Suppressor macrophage treated with lipopolysaccharide for 4 hours (primary cell): ENCODE results near the gene VPS26B.
"Not testable (repeated sequence)": the region's sequence is repeated elsewhere in the genome, so short reads cannot be mapped to it uniquely, and the experiment has no call there.

Experiments
- DNase-seq: peaks from one replicate; pipeline ENCODE4 v3.0.0-alpha.2; 2020

VPS26B gene

GRCh38 chr11:134223836-134224709 lies at the start of gene VPS26B, which contains the start of gene NCAPD3:
Gene VPS26B, plus strand, starts transcription at chr11:134224671. Its CDS starts 452 bp downstream, at chr11:134225123.
Gene NCAPD3, minus strand, starts transcription at chr11:134223967. Its CDS starts 41 bp downstream, at chr11:134223926.
- peak; percentile 98 for DNase-seq

- DNase-seq, result no peak
Measured at GRCh38 chr11:134176284-134176683, 48.2 kb upstream of the VPS26B start.

GRCh38 chr11:134178032-134178674 lies 46.3 kb upstream of the VPS26B start:
- no peak for DNase-seq

GRCh38 chr11:134181707-134182106 lies 42.8 kb upstream of the VPS26B start:
- no peak for DNase-seq

GRCh38 chr11:134188092-134188491 lies 36.4 kb upstream of the VPS26B start:
- not testable (repeated sequence) for DNase-seq

GRCh38 chr11:134196756-134197155 lies 27.7 kb upstream of the VPS26B start:
- DNase-seq, result no peak

- no peak for DNase-seq
Measured at GRCh38 chr11:134199531-134199930, 24.9 kb upstream of the VPS26B start.

GRCh38 chr11:134200688-134201087 lies 23.8 kb upstream of the VPS26B start:
- DNase-seq, result no peak

GRCh38 chr11:134202661-134203060 lies 21.8 kb upstream of the VPS26B start:
- no peak for DNase-seq

- no peak for DNase-seq
Measured at GRCh38 chr11:134205729-134206128, 18.7 kb upstream of the VPS26B start.

- no peak for DNase-seq
Measured at GRCh38 chr11:134206185-134206584, 18.3 kb upstream of the VPS26B start.

GRCh38 chr11:134207538-134208239 lies 16.8 kb upstream of the VPS26B start:
- peak; percentile 30 for DNase-seq

- no peak for DNase-seq
Measured at GRCh38 chr11:134215836-134216235, 8.6 kb upstream of the VPS26B start.

GRCh38 chr11:134216816-134217215 lies 7.7 kb upstream of the VPS26B start:
- DNase-seq, result no peak

GRCh38 chr11:134223121-134223520 lies 1.4 kb upstream of the VPS26B start:
- DNase-seq, result peak; percentile 53

GRCh38 chr11:134224710-134225664 lies 516 bp downstream of the VPS26B start:
- peak; percentile 56 for DNase-seq

GRCh38 chr11:134226806-134227325 lies 2.4 kb downstream of the VPS26B start:
- no peak for DNase-seq

GRCh38 chr11:134228625-134229024 lies 4.2 kb downstream of the VPS26B start:
- no peak for DNase-seq

GRCh38 chr11:134229126-134229790 lies 4.8 kb downstream of the VPS26B start:
- DNase-seq, result no peak

- DNase-seq, result no peak
Measured at GRCh38 chr11:134230339-134230738, 5.9 kb downstream of the VPS26B start.

GRCh38 chr11:134231958-134232659 lies 7.6 kb downstream of the VPS26B start:
- DNase-seq, result no peak
